Mucosa of rectum (tissue), 2 donors: ENCODE results near the gene PTPN3.

Experiments
- H3K27ac ChIP-seq, 2 donors: one replicate each; pipeline ENCODE4 v1.7.0; 2013; ENCODE audit warnings: inconsistent platforms in 2 of 2, low read depth in 2 of 2, low read length in 2 of 2
- H3K27me3 ChIP-seq, 2 donors: one replicate each; pipeline ENCODE4 v1.7.0; 2013; ENCODE audit warnings: low read length in 2 of 2; ENCODE audit not compliant: control insufficient read depth in 2 of 2, insufficient read depth in 2 of 2
- H3K36me3 ChIP-seq, 2 donors: one replicate each; pipeline ENCODE4 v1.7.0; 2013; ENCODE audit warnings: low read length in 2 of 2; ENCODE audit not compliant: control insufficient read depth in 2 of 2, insufficient read depth in 2 of 2
- H3K4me1 ChIP-seq, 2 donors: one replicate each; pipeline ENCODE4 v1.7.0; 2013; ENCODE audit warnings: low read length in 2 of 2, mild to moderate bottlenecking in 1 of 2; ENCODE audit not compliant: control insufficient read depth in 2 of 2, insufficient read depth in 2 of 2
- H3K4me3 ChIP-seq, 2 donors: one replicate each; pipeline ENCODE4 v1.7.0; 2013; ENCODE audit warnings: low read length in 2 of 2
- H3K9ac ChIP-seq, 2 donors: one replicate each; pipeline ENCODE4 v1.7.0; 2013; ENCODE audit warnings: low read length in 2 of 2, low read depth in 1 of 2, mild to moderate bottlenecking in 1 of 2
- H3K9me3 ChIP-seq, 2 donors: one replicate each; pipeline ENCODE4 v1.7.0; 2013; ENCODE audit warnings: low read length in 2 of 2; ENCODE audit not compliant: control insufficient read depth in 2 of 2
- donor health status: healthy.
- donor health status: Normal muscosa, but diverticular disease.

PTPN3 gene

DNA sequence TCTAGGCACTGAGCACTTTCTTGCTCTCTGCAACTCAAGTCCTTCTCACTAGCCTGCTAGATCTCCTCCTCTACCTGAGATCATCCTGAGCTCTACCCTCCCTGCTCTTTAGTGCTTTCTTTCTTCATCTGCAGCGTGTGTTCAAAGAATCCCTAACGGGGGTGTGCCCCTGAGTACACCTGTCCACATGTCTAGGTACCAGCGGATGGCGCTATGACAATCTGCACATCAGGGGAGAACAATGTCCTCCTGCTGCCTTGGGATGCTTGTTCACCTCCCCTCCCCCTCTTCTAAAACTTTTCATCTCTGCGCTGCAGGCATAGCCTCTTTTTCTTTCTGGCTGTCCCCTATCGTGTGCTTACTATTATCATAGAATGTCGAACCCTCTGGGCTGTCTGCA is 42.7 kb downstream of the PTPN3 start:
- peaks cover 0 to 3% of the 10 kb centered on the region in 2 donors for H3K27me3 ChIP-seq
- H3K9me3 ChIP-seq = no peaks in the 10 kb centered on the region
- no peak overlapping the region for H3K9ac ChIP-seq
- no peak overlapping the region for H3K27ac ChIP-seq
- no peak overlapping the region for H3K4me3 ChIP-seq
- H3K4me1 ChIP-seq = no peaks in the 10 kb centered on the region
- peaks cover 23 to 24% of the 10 kb centered on the region in 2 donors for H3K36me3 ChIP-seq

DNA sequence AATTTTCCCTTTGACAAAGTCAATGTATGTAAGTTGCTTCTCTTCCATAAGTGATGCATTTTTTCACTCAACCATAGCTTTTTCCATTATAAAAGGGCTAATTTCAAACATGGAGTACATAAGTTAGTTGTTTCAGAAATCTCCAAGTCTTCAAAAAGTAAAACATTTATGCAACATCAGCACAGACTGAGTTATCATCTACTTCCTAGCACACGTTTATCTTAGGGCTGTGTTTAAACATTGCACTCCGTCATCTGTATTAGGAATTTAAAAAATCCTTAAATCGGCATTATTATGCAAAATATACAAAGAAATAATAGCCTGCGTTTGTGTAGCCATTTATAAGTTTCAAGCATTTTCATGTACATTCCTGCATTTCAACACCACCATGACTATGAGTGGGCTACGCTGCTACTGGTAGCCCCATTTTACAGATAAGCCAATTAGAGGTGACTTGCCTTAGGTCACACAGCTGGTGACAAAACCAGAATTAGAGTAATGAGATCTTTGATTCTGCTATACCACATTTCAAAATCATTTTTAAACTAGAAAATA is 43.4 kb downstream of the PTPN3 start:
- Histone ChIP-seq H3K9me3 (no peaks in the 10 kb centered on the region), H3K36me3 (peaks cover 23 to 24% of the 10 kb centered on the region in 2 donors), H3K4me3 (no peak overlapping the region), H3K4me1 (no peaks in the 10 kb centered on the region), H3K27me3 (peaks cover 0 to 3% of the 10 kb centered on the region in 2 donors), H3K27ac (no peak overlapping the region), H3K9ac (no peak overlapping the region)

- Histone ChIP-seq H3K4me1 (no peaks in the 10 kb centered on the region), H3K36me3 (peaks cover 23 to 27% of the 10 kb centered on the region in 2 donors), H3K4me3 (no peak overlapping the region), H3K27me3 (peaks cover 0 to 3% of the 10 kb centered on the region in 2 donors), H3K9me3 (no peaks in the 10 kb centered on the region), H3K27ac (no peak overlapping the region), H3K9ac (no peak overlapping the region)
Observed at GRCh38 chr9:109454041-109454440, 44.1 kb downstream of the PTPN3 start.

DNA sequence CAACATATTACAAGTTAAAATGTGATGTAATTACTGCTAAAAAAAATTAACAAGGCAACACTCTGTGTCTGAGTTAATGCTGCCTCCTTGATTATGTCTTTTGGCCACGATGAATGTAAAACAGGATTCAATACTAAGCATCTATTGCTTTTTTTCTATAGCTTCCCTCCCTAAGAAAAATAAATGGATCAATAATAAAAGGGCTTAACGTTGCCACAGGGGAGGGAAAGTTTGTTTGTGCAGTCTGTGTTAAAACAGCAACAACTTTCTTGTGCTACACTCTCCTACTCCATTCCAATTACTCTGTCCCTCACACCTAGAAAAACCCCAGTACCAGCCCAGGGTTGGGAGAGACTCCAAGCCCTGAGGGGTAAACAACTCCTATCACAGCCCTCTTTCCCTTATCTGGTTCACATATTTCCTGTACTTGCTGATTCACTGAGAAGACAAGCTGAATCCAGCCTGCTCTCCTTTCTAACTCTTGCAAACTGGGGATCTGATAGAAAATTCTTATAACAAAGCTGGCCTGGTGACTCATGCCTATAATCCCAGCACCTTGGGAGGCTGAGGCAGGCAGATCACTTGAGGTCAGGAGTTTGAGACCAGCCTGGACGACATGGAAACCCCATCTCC is 44.8 kb downstream of the PTPN3 start:
- Histone ChIP-seq H3K36me3 (peaks cover 23 to 27% of the 10 kb centered on the region in 2 donors), H3K27me3 (peaks cover 0 to 3% of the 10 kb centered on the region in 2 donors), H3K4me1 (no peaks in the 10 kb centered on the region), H3K4me3 (no peak overlapping the region), H3K9me3 (no peaks in the 10 kb centered on the region), H3K9ac (no peak overlapping the region), H3K27ac (no peak overlapping the region)

GRCh38 chr9:109452761-109453160 is 45.3 kb downstream of the PTPN3 start:
- peaks cover 0 to 3% of the 10 kb centered on the region in 2 donors for H3K27me3 ChIP-seq
- H3K4me1 ChIP-seq = no peaks in the 10 kb centered on the region
- no peak overlapping the region for H3K4me3 ChIP-seq
- H3K9ac ChIP-seq = no peak overlapping the region
- H3K36me3 ChIP-seq = peaks cover 24 to 26% of the 10 kb centered on the region in 2 donors
- H3K9me3 ChIP-seq = no peaks in the 10 kb centered on the region
- no peak overlapping the region for H3K27ac ChIP-seq

DNA sequence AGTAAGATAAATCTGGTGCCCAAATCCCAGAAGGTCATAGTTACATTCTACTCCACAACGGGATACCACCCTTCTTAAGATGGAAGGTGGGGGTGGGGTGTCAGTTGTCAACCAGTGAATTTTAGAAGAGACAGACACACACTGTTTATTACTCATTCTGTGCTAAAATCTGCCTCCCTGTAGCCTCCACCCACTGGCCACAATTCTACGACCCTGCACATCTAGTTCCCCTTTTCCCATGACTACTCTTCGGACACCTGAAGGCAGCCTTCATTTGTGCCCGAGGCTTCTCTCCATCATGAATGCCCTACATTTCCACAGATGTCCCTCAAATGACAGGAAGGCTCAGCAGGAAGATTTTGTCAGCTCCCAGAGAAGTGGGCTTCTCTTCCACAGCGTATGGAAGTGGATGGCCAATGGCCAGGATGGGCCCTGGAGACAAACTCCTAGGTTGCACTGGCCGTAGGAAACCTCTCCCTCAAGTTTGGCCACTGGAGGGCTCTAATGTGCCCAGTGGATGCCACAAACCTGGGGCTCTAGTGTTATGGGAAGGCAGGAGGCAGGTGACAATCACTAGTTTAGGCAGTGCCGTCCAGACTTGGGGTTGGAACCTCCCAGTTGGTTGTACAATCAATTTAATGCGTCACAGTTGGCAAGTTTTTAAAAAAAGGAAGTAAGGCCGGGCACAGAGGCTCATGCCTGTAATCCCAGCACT is 46.6 kb downstream of the PTPN3 start:
- Histone ChIP-seq H3K9me3 (no peaks in the 10 kb centered on the region), H3K27ac (no peak overlapping the region), H3K4me3 (no peak overlapping the region), H3K9ac (no peak overlapping the region), H3K36me3 (peaks cover 21 to 24% of the 10 kb centered on the region in 2 donors), H3K27me3 (peaks cover 0 to 3% of the 10 kb centered on the region in 2 donors), H3K4me1 (no peaks in the 10 kb centered on the region)

- peaks cover 11 to 13% of the 10 kb centered on the region in 2 donors for H3K36me3 ChIP-seq
- H3K27me3 ChIP-seq = peaks cover 0 to 2% of the 10 kb centered on the region in 2 donors
- H3K9me3 ChIP-seq = no peaks in the 10 kb centered on the region
- H3K27ac ChIP-seq = no peak overlapping the region
- H3K9ac ChIP-seq = no peak overlapping the region
- no peaks in the 10 kb centered on the region for H3K4me1 ChIP-seq
- H3K4me3 ChIP-seq = no peak overlapping the region
Observed at GRCh38 chr9:109450346-109450745, 47.8 kb downstream of the PTPN3 start.

DNA sequence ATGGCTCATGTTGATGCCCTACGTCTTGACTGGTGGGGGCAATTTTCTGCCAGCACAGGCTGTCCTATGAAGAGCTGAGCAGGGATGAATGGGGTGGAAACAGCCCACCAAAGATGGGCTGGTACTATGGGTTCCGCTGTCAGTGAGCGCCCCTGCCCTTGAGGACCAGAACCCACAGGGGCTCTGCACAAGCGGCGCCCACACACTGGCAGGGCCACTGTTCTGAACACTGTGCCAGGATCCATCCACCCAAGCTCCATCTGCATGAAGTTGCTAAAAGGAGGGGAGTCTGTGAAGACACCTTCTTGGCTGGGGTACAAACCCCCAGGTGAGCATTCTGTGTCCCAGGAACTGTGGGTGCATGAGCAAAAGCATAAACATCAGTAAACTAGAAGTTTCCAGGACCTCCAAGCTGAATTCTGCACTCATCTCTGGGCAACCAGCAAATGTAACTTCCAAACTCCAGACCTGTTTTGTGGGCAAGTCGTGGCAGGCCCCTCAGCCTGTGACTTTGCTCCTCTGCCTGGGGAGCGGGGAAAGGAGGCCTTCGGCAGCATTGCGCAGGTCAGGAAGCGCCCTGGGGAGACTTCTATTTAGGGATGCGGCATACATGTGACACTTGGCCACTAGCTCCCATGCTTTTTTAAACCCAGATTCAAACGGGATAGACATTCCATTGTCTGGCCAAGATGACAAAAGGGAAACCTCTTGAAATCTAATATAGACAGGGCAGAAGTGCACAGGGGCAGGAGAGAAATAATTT is 48.9 kb downstream of the PTPN3 start:
- Histone ChIP-seq H3K4me1 (no peaks in the 10 kb centered on the region), H3K27ac (no peak overlapping the region), H3K27me3 (no peaks in the 10 kb centered on the region)

DNA sequence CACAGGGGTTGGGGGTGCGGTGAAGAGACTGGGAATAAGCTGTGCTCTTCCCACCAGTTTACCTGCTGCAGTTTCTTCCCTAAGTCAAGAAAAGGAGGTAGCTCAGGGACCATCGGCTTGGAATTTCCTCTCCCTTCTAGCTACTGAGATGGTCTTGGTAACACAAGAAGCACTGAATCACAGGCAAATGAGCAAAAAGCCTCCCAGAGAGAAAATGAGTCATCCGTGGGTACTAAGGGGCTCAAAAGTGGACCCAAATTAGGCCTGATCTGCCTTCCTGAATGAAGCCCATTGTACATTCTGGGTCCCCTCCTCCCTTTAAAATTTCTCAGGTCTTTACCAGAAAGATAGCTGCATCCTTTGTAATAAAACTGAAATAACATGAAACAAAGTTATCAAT is 49.9 kb downstream of the PTPN3 start:
- H3K9ac ChIP-seq = no peak overlapping the region
- H3K27ac ChIP-seq = no peak overlapping the region
- H3K27me3 ChIP-seq = no peaks in the 10 kb centered on the region
- H3K4me3 ChIP-seq = no peak overlapping the region
- H3K4me1 ChIP-seq = no peaks in the 10 kb centered on the region
- H3K36me3 ChIP-seq = peaks cover 5 to 9% of the 10 kb centered on the region in 2 donors
- H3K9me3 ChIP-seq = no peaks in the 10 kb centered on the region

More for the DNA sequence above, 48.9 kb downstream of the PTPN3 start:
- no peak overlapping the region for H3K9ac ChIP-seq
- H3K36me3 ChIP-seq = peaks cover 9% of the 10 kb centered on the region in 2 donors
- H3K9me3 ChIP-seq = no peaks in the 10 kb centered on the region
- no peak overlapping the region for H3K4me3 ChIP-seq
